ENCODE results near the gene DTNB.

- TF ChIP-seq CTCF (conservative IDR thresholded peaks at IDR 0.05) (no peak), ZFX (IDR thresholded peaks at IDR 0.05) (no peak)
Observed at GRCh38 chr2:25400169-25400568, 273.2 kb downstream of the DTNB start.

Measured in C4-2B (cell line).